ENCODE results near the gene PRKCQ.

Gene PRKCQ

GRCh38 chr10:6505300-6505699, 74.8 kb downstream of the PRKCQ start:
- Histone ChIP-seq H3K27me3 (ENCODE audit: insufficient read depth, poor library complexity, severe bottlenecking) (no peaks in the 10 kb centered on the region), H3K4me3 (replicated peaks; ENCODE audit: insufficient read depth, low read length) (no peak overlapping the region), H3K27ac (replicated peaks) (no peak overlapping the region)
- no peak for DNase-seq (ENCODE audit: low read depth in 1 of 2, low spot score in 1 of 2)
- TF ChIP-seq CTCF (IDR thresholded peaks at IDR 0.05; ENCODE audit: insufficient read depth, low read length), result no peak

GRCh38 chr10:6504296-6504695, 75.8 kb downstream of the PRKCQ start:
- Histone ChIP-seq H3K27ac (replicated peaks) (no peak overlapping the region), H3K27me3 (ENCODE audit: insufficient read depth, poor library complexity, severe bottlenecking) (no peaks in the 10 kb centered on the region), H3K4me3 (replicated peaks; ENCODE audit: insufficient read depth, low read length) (no peak overlapping the region)
- DNase-seq (ENCODE audit: low read depth in 1 of 2, low spot score in 1 of 2), result no peak
- TF ChIP-seq POLR2AphosphoS5 (IDR thresholded peaks at IDR 0.05; ENCODE audit: low read depth) (no peak), GABPA (IDR thresholded peaks at IDR 0.05; ENCODE audit: low read depth) (no peak), REST (IDR thresholded peaks at IDR 0.05; ENCODE audit: insufficient replicate concordance, low read depth) (no peak), SPI1 (IDR thresholded peaks at IDR 0.05; ENCODE audit: borderline replicate concordance, low read depth) (no peak), CTCF (IDR thresholded peaks at IDR 0.05; ENCODE audit: insufficient read depth, low read length) (no peak)

GRCh38 chr10:6503171-6503570, 76.9 kb downstream of the PRKCQ start:
- H3K4me3 ChIP-seq (replicated peaks; ENCODE audit: insufficient read depth, low read length), result no peak overlapping the region
- TF ChIP-seq POLR2AphosphoS5 (IDR thresholded peaks at IDR 0.05; ENCODE audit: low read depth), result no peak

GRCh38 chr10:6501931-6502330, 78.1 kb downstream of the PRKCQ start:
- no peak for TF ChIP-seq SPI1 (IDR thresholded peaks at IDR 0.05; ENCODE audit: borderline replicate concordance, low read depth)
- no peak for TF ChIP-seq CTCF (IDR thresholded peaks at IDR 0.05; ENCODE audit: insufficient read depth, low read length)
- TF ChIP-seq POLR2AphosphoS5 (IDR thresholded peaks at IDR 0.05; ENCODE audit: low read depth), result no peak
- TF ChIP-seq REST (IDR thresholded peaks at IDR 0.05; ENCODE audit: insufficient replicate concordance, low read depth), result no peak
- TF ChIP-seq GABPA (IDR thresholded peaks at IDR 0.05; ENCODE audit: low read depth), result no peak
- no peak overlapping the region for H3K27ac ChIP-seq (replicated peaks)
- no peak for DNase-seq (ENCODE audit: low read depth in 1 of 2, low spot score in 1 of 2)
- H3K4me3 ChIP-seq (replicated peaks; ENCODE audit: insufficient read depth, low read length), result no peak overlapping the region
- H3K27me3 ChIP-seq (ENCODE audit: insufficient read depth, poor library complexity, severe bottlenecking), result no peaks in the 10 kb centered on the region

More at GRCh38 chr10:6503171-6503570, 76.9 kb downstream of the PRKCQ start:
- Histone ChIP-seq H3K27me3 (ENCODE audit: insufficient read depth, poor library complexity, severe bottlenecking) (no peaks in the 10 kb centered on the region), H3K27ac (replicated peaks) (no peak overlapping the region)
- no peak for DNase-seq (ENCODE audit: low read depth in 1 of 2, low spot score in 1 of 2)

Measured in HL-60 (cell line).